Activated CD4-positive, alpha-beta T cell treated with anti-CD3 and anti-CD28 coated beads, Interleukin-2, amount 50 U/mL, for 48 hours (primary cell): ENCODE measurements around the gene RABGAP1.

Experiments used
- DNase-seq, 2 experiments: peaks; one replicate each; pipeline ENCODE4 v3.0.0-alpha.2; 2020

RABGAP1 gene

GRCh38 chr9:123049589-123050222, 108.9 kb downstream of the RABGAP1 start:
- no peak for DNase-seq

DNA sequence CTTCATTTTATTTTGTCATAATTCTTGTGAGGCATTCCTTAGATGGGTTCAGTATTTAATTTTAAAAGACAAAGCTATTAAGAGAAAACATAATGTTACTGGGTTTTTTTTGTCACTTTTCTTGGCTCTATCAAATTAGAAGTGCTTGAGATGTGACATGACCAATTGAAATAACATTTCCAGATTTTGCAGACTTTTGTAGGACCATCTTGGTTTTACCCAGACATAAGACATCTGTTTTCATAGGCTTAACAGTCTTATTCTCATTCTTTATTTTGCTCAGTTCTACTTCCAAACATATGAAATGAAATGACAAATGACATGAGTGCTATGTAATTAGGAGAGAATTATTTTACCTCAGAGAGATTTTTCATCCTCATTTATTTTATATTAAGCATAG, 112.2 kb downstream of the RABGAP1 start:
- no peak for DNase-seq

DNA sequence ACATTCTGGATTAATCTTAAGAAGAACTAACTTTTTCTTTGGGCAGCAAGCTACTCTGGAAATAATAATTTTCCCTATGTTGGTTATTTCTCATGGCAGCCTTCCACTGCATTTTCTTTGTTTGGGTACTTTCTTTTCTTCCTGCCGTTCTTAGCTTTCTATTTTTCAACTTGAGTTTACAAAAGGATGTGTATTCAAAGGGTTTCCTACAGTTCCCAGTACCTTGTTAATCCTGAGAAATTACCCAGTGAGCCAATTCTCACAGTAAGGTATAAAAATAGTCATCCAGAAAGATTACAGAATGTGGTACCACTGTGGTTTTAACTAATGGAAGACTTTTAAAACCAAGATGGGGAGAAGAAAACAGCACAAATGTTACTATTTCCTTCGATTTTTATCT, 112.9 kb downstream of the RABGAP1 start:
- DNase-seq: no peak

- no peak for DNase-seq
Measured at GRCh38 chr9:123058834-123059233, 118.0 kb downstream of the RABGAP1 start.

GRCh38 chr9:123059472-123060220, 118.8 kb downstream of the RABGAP1 start:
- DNase-seq: no peak

DNA sequence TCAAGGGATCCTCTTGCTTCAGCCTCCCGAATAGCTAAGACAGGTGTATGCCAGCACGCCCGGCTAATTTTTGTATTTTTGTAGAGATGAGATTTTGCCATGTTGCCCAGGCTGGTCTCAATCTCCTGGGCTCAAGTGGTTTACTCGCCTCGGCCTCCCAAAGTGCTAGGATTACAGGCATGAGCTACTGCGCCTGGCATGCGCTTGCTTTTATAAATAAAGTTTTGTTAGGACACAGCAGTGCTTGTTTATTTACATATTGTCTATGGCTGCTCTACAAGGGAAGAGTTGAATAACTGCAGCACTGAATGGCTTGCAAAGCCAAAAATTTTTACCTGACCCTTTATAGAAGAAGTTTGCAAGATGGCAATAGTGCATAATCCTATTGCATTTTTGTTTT, 120.4 kb downstream of the RABGAP1 start:
- DNase-seq: no peak

- no peak for DNase-seq
Measured at GRCh38 chr9:123062351-123063176, 121.7 kb downstream of the RABGAP1 start.

DNA sequence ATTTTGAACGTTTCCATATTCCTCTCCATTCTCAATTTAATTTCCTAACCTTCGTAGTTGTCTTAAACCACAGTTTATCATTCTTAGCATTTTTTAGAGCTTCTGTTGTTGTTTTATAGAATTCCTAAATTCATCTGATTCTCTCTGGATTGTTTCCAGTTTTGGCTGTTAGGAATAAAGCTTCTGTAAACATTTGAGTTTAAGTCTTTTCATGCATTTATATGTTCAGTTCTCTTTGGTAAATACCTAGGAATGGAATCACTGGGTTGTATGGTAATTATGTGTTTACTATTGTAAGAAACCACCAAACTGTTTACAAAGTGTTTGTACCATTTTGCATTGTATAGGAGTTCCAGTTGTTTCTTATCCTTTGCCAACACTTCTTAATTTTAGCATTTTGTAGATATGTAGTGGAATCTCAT, 122.4 kb downstream of the RABGAP1 start:
- no peak for DNase-seq

DNA sequence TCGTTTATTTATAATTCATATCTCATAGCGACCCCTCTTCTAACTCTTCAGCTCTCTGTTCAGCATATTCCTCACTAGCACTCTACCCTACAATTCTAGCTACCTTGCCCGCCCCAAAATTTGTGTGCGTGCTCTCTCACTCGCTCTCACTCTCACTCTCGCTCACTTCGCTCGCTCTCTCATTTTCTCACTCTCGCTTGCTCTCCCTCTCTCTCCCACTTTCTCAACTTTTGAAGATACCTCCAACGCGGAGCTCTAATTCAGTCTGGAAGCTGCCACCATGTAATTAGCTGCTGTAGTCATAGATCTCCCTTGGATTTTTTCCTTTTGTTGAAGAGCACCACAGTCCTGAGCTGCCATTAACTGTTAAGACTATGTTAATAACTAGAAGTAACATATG, 123.1 kb downstream of the RABGAP1 start:
- no peak for DNase-seq

DNA sequence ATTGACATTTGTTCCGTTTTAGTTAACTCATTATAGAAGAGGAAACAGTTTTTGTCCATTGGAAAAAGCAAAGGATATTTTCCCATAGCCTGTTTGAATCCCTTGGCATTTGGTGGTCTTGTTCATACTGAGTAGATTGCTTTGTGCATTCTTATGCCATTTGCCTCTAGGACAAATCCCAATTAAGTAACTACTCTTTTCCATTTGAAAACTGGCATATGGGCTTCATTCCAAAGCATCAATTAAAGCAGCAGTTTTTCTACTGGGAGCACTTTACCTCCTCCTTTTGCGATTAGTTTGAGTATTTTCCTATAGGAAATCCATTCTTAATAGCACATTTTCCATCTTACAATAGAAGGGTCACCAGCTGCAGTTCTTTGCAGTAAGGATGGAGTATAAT, 123.9 kb downstream of the RABGAP1 start:
- no peak for DNase-seq

GRCh38 chr9:123065196-123065595, 124.4 kb downstream of the RABGAP1 start:
- DNase-seq: no peak

- no peak for DNase-seq
Measured at GRCh38 chr9:123067136-123067535, 126.3 kb downstream of the RABGAP1 start.

DNA sequence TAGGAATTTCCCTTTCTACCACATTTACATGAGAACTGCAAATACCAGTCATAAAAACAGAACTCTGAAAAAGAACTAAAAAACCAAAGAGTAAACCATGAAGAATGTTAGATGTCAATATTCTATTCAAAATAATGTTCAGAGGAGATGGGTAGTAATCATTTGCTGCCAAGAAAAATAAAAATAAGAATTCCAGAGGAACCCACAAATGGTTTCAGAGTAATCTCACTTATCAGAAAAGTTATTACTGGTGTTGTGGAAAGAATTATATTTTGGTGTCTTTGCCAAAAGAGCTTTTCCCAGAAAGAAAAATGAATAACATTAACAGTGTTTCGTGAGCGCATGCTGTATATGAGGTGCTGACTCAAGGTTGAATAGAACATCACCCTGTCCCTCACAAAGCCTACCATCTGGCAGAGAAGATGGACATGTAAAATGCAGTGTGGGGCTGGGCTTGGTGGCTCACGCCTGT, 128.2 kb downstream of the RABGAP1 start:
- no peak for DNase-seq

- DNase-seq: peak in 1 of 2 experiments; percentile 10
Measured at GRCh38 chr9:123070198-123070597, 129.4 kb downstream of the RABGAP1 start.

DNA sequence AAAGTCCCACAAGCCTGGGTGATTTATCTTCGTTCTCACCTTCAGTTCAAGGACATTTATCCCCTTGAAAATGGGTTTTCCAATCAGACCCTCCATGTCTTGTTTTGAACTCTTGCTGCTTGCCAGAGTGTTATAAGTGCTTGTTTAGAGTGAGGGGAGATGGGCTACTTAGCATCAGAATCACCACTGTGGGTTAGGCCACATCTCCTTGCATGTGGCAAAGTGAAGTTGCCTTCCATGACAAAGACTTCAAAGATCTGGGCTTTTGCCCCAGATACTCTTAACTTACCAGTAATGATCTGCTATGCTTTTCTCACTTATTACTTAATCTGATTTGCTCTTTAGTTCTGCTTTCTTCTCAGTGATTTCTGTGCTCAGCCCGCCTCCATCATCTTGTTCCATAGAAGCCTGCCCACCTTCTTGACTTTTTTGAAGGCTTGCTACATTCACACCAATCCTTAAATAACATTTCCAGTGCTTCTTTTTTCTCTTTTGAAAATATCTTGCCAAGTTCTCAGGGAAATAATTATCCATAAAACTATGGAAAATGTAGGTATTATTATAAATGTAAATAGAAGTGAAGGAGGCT, 131.7 kb downstream of the RABGAP1 start:
- DNase-seq: no peak

GRCh38 chr9:123073441-123073840, 132.6 kb downstream of the RABGAP1 start:
- DNase-seq: no peak

DNA sequence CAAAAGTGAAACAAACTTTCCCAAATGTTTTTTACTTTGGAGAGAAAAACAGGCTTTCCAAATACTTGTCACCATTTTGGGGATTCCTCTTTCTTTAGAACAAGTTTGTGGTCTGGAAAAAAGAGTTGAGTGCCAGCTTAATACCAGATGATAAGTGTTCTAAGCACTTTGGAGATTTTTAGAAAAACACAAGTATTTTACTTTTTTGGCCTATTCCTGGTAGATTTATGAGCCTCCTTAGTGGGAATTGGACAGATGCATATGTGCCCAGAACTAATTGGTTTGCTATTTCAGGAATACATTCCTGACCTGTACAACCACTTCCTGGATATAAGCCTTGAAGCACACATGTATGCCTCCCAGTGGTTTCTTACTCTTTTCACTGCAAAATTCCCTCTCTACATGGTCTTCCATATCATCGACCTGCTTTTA, 133.2 kb downstream of the RABGAP1 start:
- DNase-seq: no peak

- DNase-seq: no peak
Measured at GRCh38 chr9:123074628-123075027, 133.8 kb downstream of the RABGAP1 start.

GRCh38 chr9:123080444-123080843, 139.6 kb downstream of the RABGAP1 start:
- no peak for DNase-seq

DNA sequence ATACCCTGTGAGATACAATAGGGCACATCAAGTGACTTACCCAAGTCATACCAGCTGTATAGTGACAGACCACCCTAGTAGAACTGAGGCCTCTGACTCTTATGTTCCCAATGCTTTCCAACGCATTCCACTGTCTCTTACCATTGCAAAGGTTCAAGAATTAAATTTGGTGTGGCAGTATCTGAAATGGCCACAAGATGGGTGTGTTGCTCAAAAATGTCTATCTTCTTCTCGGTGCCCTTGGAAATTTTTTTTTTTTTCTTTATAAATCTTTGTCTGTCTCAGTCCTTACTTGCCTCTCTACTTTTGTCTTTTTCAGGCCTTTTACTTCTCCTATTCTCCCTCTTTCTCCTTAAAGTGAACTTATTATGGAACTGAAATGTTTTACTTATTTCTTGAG, 141.0 kb downstream of the RABGAP1 start:
- peak in 1 of 2 experiments; percentile 17 for DNase-seq

DNA sequence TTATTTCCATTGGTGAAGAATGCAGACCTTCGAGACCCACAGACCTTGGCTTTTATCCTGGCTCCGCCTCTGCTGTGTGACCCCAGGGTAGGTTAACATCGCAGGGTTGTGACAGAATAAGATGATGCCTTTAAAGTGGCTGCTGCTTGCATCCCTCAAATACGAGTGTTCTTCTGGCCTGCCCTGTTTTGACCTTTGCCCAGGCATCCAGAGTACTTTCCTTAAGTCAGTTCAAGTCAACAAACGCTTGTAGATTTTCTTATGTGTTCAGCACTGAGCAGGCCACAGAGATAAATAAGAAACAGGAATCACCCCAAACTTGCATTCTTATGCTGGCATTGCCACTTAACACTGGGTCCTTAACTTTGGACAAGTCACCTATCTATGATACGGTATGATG, 142.9 kb downstream of the RABGAP1 start:
- no peak for DNase-seq

- no peak for DNase-seq
Measured at GRCh38 chr9:123084256-123084655, 143.4 kb downstream of the RABGAP1 start.

- no peak for DNase-seq
Measured at GRCh38 chr9:123085916-123086315, 145.1 kb downstream of the RABGAP1 start.
